GM23338 (cell line): ENCODE data around the gene TREML2. TPM values are rescaled to one million over a fixed set of nuclear protein-coding genes. Genes with fewer than 3 reads are reported as not detected.

Source experiments
- ATAC-seq: fragments of 200-7000 bp; cut with Tn5 transposase; 3 replicates; pipeline ENCODE4 v1.9.1; 2020
- DNase-seq: peaks from one replicate; pipeline ENCODE4 v3.0.0-alpha.2; 2015; ENCODE audit warnings: low spot score
- H2AFZ ChIP-seq: fragments of 200-600 bp; sonication (generic); 2 replicates; pipeline ENCODE4 v1.8.0; 2016; ENCODE audit warnings: antibody characterized with exemption, mild to moderate bottlenecking, moderate library complexity
- H3F3A ChIP-seq: fragments of 200-600 bp; sonication (generic); replicated peaks from 2 replicates; pipeline ENCODE4 v1.8.0; 2017; ENCODE audit warnings: antibody characterized with exemption, mixed run types, low read depth
- H3K27ac ChIP-seq: fragments of 200-600 bp; sonication (generic); 2 replicates; pipeline ENCODE4 v1.6.1; 2016; ENCODE audit warnings: low read depth
- H3K27me3 ChIP-seq: fragments of 200-600 bp; sonication (generic); 2 replicates; pipeline ENCODE4 v1.8.0; 2016; ENCODE audit warnings: mild to moderate bottlenecking, mixed run types, moderate library complexity; ENCODE audit not compliant: insufficient read depth
- H3K36me3 ChIP-seq: fragments of 200-600 bp; sonication (generic); 2 replicates; pipeline ENCODE4 v1.8.0; 2016; ENCODE audit warnings: mild to moderate bottlenecking; ENCODE audit not compliant: insufficient read depth
- H3K4me1 ChIP-seq: fragments of 200-600 bp; sonication (generic); 2 replicates; pipeline ENCODE4 v1.8.0; 2016; ENCODE audit warnings: mild to moderate bottlenecking, moderate library complexity; ENCODE audit not compliant: insufficient read depth
- H3K4me2 ChIP-seq: fragments of 200-600 bp; sonication (generic); 2 replicates; pipeline ENCODE4 v1.7.1; 2017; ENCODE audit warnings: mixed run types
- H3K4me3 ChIP-seq: fragments of 200-600 bp; sonication (generic); 2 replicates; pipeline ENCODE4 v1.6.1; 2016; ENCODE audit warnings: mixed run types
- H3K79me2 ChIP-seq: fragments of 200-600 bp; sonication (generic); replicated peaks from 2 replicates; pipeline ENCODE4 v1.8.0; 2017; ENCODE audit warnings: mild to moderate bottlenecking; ENCODE audit not compliant: insufficient read depth
- H3K9me2 ChIP-seq: fragments of 200-600 bp; sonication (generic); 2 replicates; pipeline ENCODE4 v1.8.0; 2017; ENCODE audit not compliant: insufficient read depth
- H4K20me1 ChIP-seq: fragments of 200-600 bp; sonication (generic); replicated peaks from 2 replicates; pipeline ENCODE4 v1.8.0; 2017; ENCODE audit warnings: mild to moderate bottlenecking; ENCODE audit not compliant: insufficient read depth
- H3K27ac Mint-ChIP-seq: 2 replicates; pipeline ENCODE4 v1.8.0; 2020; ENCODE audit warnings: inconsistent platforms, mild to moderate bottlenecking, moderate library complexity, mixed read lengths
- H3K27me3 Mint-ChIP-seq: 3 replicates; pipeline ENCODE4 v1.8.0; 2022; ENCODE audit warnings: low read depth, mild to moderate bottlenecking, moderate library complexity, mixed read lengths, inconsistent platforms; ENCODE audit not compliant: insufficient read depth, poor library complexity
- H3K36me3 Mint-ChIP-seq: 3 replicates; pipeline ENCODE4 v1.8.0; 2021; ENCODE audit warnings: low read depth, mild to moderate bottlenecking, inconsistent platforms, moderate library complexity, mixed read lengths
- H3K4me1 Mint-ChIP-seq: 3 replicates; pipeline ENCODE4 v1.8.0; 2020; ENCODE audit warnings: mild to moderate bottlenecking, inconsistent platforms, mixed read lengths
- H3K4me3 Mint-ChIP-seq: 3 replicates; pipeline ENCODE4 v1.8.0; 2021; ENCODE audit warnings: moderate library complexity, mild to moderate bottlenecking, inconsistent platforms, mixed read lengths
- H3K9me3 Mint-ChIP-seq: 3 replicates; pipeline ENCODE4 v1.8.0; 2020; ENCODE audit warnings: moderate library complexity, mild to moderate bottlenecking, inconsistent platforms, mixed read lengths
- CREB1 ChIP-seq: fragments of 250-450 bp; sonication (Bioruptor Pico); IDR thresholded peaks from 2 replicates; pipeline ENCODE4 v1.5.0; 2020; ENCODE audit warnings: low read depth, mild to moderate bottlenecking, moderate library complexity
- CTCF ChIP-seq, 2 experiments: fragments of 200-600 bp in 1 of 2; sonication (generic) in 1 of 2; conservative IDR thresholded peaks; 2 replicates each; pipeline versions ENCODE4 v1.5.1 to v1.6.1; 2016 to 2017; ENCODE audit warnings: antibody characterized with exemption in 2 of 2, low read depth in 2 of 2, mild to moderate bottlenecking in 2 of 2, moderate library complexity in 1 of 2
- JUNB ChIP-seq: IDR thresholded peaks from one replicate; pipeline ENCODE4 v1.6.1; 2016; ENCODE audit warnings: antibody characterized with exemption; ENCODE audit not compliant: unreplicated experiment
- STAT1 ChIP-seq: IDR thresholded peaks from one replicate; pipeline ENCODE4 v1.6.1; 2016; ENCODE audit warnings: antibody characterized with exemption; ENCODE audit not compliant: unreplicated experiment
- ZNF114 ChIP-seq: fragments of 250-450 bp; sonication (Bioruptor Pico); IDR thresholded peaks from 2 replicates; pipeline ENCODE4 v1.5.0; 2020; ENCODE audit warnings: mild to moderate bottlenecking, moderate library complexity
- ZNF331 ChIP-seq: fragments of 250-450 bp; sonication (Bioruptor Pico); IDR thresholded peaks from 2 replicates; pipeline ENCODE4 v1.5.0; 2020; ENCODE audit warnings: low read depth, mild to moderate bottlenecking, moderate library complexity
- polyA plus RNA-seq: library from polyadenylated mRNA; unstranded; fragments of >200 nt; fragmentation: Nextera tagmentation; extraction: Ambion mirVana; gene quantifications from 2 replicates; pipeline ENCODE4 v1.2.1, GENCODE V29; 2016
- total RNA-seq: library from RNA; depleted of rRNA; stranded (reverse); fragments of >200 nt; shearing (Covaris generic); gene quantifications from 2 replicates; pipeline ENCODE4 v1.2.3, GENCODE V29; 2014
- TF ChIP-seq, protein P1 (sequence below): fragments of 250-450 bp; sonication (Bioruptor Pico); IDR thresholded peaks from 2 replicates; pipeline ENCODE4 v1.5.0; 2020; ENCODE audit warnings: mild to moderate bottlenecking, moderate library complexity

Gene TREML2
- total and polyA plus RNA-seq, 2 experiments from 2014 or later = 0.07 TPM; not detected in 1

- TF ChIP-seq CTCF (conservative IDR thresholded peaks at IDR 0.05; ENCODE audit: low read depth in 2 of 2) (no peak), JUNB (no peak), ZNF331 (no peak), STAT1 (no peak)
These were observed 45.7 kb downstream of the TREML2 start (continued) for GRCh38 chr6:41155132-41155805.

GRCh38 chr6:41153992-41154625, 46.8 kb downstream of the TREML2 start, which contains the start of gene TREML1:
TREML1 (minus strand) TSS chr6:41154347; CDS start chr6:41154288, 59 bp downstream.
- no peaks in the 10 kb centered on the region; the same call in 2 of the 3 replicates for H3K9me3 Mint-ChIP-seq
- Histone ChIP-seq H3F3A (no peaks in the 10 kb centered on the region), H2AFZ (no peak within 1 kb of the TSS), H3K27me3 (no peaks in the 10 kb centered on the region), H3K4me1 (peaks cover 9% of the 10 kb centered on the region), H3K27ac (no peak within 1 kb of the TSS), H3K79me2 (no peaks in the 10 kb centered on the region), H3K4me2 (no peak within 1 kb of the TSS), H3K9me2 (peaks cover 4% of the 10 kb centered on the region; the same call in 1 of the 2 replicates), H3K36me3 (no peaks in the 10 kb centered on the region), H3K4me3 (no peak within 1 kb of the TSS), H4K20me1 (no peaks in the 10 kb centered on the region)
- no peak for TF ChIP-seq CREB1 (CRISPR knock-in tag)
- TF ChIP-seq ZNF114 (CRISPR knock-in tag) = no peak
- TF ChIP-seq, protein P1, sequence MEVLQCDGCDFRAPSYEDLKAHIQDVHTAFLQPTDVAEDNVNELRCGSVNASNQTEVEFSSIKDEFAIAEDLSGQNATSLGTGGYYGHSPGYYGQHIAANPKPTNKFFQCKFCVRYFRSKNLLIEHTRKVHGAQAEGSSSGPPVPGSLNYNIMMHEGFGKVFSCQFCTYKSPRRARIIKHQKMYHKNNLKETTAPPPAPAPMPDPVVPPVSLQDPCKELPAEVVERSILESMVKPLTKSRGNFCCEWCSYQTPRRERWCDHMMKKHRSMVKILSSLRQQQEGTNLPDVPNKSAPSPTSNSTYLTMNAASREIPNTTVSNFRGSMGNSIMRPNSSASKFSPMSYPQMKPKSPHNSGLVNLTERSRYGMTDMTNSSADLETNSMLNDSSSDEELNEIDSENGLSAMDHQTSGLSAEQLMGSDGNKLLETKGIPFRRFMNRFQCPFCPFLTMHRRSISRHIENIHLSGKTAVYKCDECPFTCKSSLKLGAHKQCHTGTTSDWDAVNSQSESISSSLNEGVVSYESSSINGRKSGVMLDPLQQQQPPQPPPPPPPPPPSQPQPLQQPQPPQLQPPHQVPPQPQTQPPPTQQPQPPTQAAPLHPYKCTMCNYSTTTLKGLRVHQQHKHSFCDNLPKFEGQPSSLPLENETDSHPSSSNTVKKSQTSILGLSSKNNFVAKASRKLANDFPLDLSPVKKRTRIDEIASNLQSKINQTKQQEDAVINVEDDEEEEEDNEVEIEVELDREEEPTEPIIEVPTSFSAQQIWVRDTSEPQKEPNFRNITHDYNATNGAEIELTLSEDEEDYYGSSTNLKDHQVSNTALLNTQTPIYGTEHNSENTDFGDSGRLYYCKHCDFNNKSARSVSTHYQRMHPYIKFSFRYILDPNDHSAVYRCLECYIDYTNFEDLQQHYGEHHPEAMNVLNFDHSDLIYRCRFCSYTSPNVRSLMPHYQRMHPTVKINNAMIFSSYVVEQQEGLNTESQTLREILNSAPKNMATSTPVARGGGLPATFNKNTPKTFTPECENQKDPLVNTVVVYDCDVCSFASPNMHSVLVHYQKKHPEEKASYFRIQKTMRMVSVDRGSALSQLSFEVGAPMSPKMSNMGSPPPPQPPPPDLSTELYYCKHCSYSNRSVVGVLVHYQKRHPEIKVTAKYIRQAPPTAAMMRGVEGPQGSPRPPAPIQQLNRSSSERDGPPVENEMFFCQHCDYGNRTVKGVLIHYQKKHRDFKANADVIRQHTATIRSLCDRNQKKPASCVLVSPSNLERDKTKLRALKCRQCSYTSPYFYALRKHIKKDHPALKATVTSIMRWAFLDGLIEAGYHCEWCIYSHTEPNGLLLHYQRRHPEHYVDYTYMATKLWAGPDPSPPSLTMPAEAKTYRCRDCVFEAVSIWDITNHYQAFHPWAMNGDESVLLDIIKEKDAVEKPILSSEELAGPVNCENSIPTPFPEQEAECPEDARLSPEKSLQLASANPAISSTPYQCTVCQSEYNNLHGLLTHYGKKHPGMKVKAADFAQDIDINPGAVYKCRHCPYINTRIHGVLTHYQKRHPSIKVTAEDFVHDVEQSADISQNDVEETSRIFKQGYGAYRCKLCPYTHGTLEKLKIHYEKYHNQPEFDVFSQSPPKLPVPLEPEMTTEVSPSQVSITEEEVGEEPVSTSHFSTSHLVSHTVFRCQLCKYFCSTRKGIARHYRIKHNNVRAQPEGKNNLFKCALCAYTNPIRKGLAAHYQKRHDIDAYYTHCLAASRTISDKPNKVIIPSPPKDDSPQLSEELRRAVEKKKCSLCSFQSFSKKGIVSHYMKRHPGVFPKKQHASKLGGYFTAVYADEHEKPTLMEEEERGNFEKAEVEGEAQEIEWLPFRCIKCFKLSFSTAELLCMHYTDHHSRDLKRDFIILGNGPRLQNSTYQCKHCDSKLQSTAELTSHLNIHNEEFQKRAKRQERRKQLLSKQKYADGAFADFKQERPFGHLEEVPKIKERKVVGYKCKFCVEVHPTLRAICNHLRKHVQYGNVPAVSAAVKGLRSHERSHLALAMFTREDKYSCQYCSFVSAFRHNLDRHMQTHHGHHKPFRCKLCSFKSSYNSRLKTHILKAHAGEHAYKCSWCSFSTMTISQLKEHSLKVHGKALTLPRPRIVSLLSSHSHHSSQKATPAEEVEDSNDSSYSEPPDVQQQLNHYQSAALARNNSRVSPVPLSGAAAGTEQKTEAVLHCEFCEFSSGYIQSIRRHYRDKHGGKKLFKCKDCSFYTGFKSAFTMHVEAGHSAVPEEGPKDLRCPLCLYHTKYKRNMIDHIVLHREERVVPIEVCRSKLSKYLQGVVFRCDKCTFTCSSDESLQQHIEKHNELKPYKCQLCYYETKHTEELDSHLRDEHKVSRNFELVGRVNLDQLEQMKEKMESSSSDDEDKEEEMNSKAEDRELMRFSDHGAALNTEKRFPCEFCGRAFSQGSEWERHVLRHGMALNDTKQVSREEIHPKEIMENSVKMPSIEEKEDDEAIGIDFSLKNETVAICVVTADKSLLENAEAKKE (CRISPR knock-in tag) = no peak
- DNase-seq (no peak), ATAC-seq (no peak)
- H3K4me3 Mint-ChIP-seq = no peak within 1 kb of the TSS
- H3K27ac Mint-ChIP-seq = no peak within 1 kb of the TSS
- peaks cover 8% of the 10 kb centered on the region for H3K4me1 Mint-ChIP-seq
- H3K36me3 Mint-ChIP-seq = no peaks in the 10 kb centered on the region; the same call in 2 of the 3 replicates
- peaks cover 14% of the 10 kb centered on the region for H3K27me3 Mint-ChIP-seq
